GM21576 (cell line): ENCODE measurements around the gene PPFIBP1.
"Not testable (repeated sequence)": the region's sequence is repeated elsewhere in the genome, so short reads cannot be mapped to it uniquely, and the experiment has no call there.

Source experiments
- ATAC-seq: cut with Tn5 transposase; IDR thresholded peaks from one replicate; pipeline ENCODE4 v1.9.1; 2021; ENCODE audit warnings: mild to moderate bottlenecking, moderate library complexity; ENCODE audit not compliant: unreplicated experiment

Gene PPFIBP1

DNA sequence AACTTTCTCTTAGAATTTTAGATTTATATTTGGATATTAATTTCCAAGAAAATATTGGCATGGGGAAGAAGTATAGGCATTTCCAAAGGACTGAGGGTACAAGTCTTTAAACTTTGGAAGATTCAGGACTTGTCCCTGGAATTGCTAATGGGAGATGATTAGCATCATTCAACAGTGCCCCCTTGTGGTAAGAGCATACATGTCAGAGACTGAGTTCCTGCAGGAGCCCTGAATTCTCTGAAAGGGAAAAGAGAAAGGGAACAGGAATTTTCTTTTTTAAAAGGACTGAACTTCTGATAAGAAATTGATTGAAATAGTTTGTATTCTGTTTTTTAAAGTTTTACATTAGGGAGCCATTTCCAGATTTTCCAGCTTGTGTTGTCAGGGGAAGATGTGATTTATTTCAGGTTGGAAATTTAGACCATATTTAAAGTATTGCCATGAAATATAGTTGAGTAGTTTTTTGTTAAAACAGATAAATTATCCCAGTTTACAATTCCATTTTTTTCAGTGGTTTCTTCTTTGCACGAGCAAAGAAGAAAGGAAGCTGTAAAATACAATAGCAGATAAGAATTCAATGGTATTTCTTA lies 128.3 kb downstream of the PPFIBP1 start:
- ATAC-seq = no peak

GRCh38 chr12:27653661-27654060 lies 129.7 kb downstream of the PPFIBP1 start:
- ATAC-seq = no peak

- ATAC-seq = not testable (repeated sequence)
Observed at GRCh38 chr12:27655476-27655875, 131.5 kb downstream of the PPFIBP1 start.

- no peak for ATAC-seq
Observed at GRCh38 chr12:27657296-27657695, 133.3 kb downstream of the PPFIBP1 start.

GRCh38 chr12:27665704-27666103 lies 141.7 kb downstream of the PPFIBP1 start:
- ATAC-seq = no peak

GRCh38 chr12:27666510-27666909 lies 142.5 kb downstream of the PPFIBP1 start:
- ATAC-seq = no peak

GRCh38 chr12:27667540-27667939 lies 143.5 kb downstream of the PPFIBP1 start:
- no peak for ATAC-seq

DNA sequence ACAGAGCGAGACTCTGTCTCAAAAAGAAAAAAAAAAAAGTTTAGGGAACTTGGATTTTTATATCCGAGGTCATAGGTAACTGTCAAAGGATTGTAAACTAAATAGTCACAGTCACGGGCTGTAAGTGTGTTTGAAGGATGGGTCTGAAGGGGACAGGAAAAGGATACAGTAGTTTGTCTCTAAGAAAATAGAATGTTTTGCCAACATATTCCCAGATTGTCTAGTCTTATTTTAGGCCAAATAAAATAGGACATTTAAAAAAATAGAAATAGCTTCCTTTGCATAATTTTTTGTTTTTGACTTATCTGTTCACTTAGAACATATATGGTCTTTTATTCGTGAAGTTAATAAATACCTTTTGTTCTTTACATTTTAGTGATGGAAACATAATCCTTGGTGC lies 148.0 kb downstream of the PPFIBP1 start:
- no peak for ATAC-seq

- no peak for ATAC-seq
Observed at GRCh38 chr12:27672643-27673042, 148.6 kb downstream of the PPFIBP1 start.

- no peak for ATAC-seq
Observed at GRCh38 chr12:27673101-27673718, 149.2 kb downstream of the PPFIBP1 start.

DNA sequence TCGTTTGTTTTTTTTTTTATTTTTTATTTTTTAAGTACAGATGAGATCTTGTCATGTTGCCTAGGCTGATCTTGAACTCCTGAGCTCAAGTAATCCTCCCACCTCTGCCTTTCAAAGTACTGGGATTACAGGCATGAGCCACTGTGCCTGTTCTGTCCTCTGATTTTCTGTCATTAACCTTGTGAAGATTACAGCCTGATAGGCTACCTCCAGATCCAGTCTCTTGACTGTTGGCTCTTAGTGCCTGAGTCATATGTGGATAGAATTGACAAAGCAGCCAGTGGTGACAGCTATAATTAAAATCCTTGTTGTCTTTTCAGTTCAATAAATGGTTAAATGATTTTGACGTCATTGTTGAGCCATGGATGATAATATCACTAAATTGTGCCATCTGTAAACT lies 151.0 kb downstream of the PPFIBP1 start:
- ATAC-seq = no peak

DNA sequence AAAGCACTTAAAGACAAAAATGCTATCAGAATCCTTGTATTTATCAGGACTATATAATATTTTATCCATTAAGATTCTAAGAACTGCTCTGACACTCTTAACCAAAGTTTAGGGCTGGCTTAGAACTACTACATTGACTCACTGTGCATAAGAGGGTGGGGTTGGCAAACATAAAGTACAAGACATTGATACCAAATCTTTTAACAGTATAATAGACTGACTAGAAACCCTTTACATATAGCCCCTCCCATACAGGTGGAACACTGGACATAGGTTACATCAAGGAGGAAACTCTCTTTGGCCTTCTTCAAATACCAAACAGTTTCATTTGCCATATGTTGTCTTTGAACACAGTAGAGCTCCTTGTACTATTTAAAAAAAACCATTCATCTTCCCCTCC lies 156.6 kb downstream of the PPFIBP1 start:
- ATAC-seq = no peak

DNA sequence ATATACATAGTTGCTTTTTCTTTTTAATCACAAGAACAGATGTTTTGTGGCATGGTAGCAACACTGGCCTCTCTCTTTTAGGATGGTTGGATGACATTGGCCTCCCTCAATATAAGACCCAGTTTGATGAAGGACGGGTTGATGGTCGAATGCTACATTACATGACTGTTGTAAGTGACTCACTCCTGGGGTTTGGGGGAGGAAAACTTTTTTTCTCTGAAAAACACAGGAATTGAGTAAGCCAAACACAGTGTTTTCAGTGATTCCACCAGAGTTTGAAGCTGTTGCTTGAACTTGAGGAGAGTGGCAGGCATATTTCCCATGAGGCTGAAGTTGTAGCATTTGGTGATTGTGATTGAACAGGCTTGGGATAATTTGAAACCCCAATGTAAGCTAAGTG lies 158.5 kb downstream of the PPFIBP1 start:
- no peak for ATAC-seq

- no peak for ATAC-seq
Observed at GRCh38 chr12:27685274-27685673, 161.3 kb downstream of the PPFIBP1 start.

DNA sequence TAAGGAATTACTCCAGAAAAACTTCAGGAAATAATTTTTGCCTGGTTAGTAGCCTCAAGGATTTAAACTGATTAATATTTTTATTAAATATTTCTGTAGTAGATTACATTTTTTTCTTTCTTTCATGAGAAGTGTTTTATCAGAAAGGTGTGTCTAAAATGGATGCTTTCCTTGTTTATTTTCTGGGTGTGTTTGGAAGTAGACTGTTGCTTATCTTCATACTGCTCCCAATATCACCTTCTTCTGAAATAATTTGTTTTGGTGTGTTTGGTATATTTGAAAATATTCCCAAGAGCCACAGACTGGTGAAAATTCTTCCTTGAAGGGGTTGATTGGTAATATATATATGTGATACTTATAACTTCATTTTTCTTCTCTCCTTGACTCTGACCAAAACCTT lies 162.1 kb downstream of the PPFIBP1 start:
- ATAC-seq = no peak

DNA sequence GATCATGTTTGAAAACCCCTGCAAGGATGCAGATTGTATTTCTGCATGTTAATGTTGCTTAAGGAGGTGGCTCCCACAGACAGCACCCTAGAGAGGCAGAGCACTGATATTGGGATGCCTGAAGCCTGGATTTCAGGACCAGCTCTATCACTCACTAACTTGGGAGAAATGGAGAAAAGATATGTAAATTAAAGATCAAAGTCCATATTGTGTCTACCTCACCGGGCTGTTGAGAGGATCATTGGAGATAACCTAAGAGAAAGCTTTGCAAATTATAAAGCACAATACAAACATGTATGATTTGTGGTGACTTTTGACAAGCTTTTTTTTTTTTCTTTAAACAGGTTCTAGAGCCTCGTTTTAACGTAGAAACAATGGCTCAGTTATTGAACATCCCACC lies 164.7 kb downstream of the PPFIBP1 start:
- no peak for ATAC-seq

DNA sequence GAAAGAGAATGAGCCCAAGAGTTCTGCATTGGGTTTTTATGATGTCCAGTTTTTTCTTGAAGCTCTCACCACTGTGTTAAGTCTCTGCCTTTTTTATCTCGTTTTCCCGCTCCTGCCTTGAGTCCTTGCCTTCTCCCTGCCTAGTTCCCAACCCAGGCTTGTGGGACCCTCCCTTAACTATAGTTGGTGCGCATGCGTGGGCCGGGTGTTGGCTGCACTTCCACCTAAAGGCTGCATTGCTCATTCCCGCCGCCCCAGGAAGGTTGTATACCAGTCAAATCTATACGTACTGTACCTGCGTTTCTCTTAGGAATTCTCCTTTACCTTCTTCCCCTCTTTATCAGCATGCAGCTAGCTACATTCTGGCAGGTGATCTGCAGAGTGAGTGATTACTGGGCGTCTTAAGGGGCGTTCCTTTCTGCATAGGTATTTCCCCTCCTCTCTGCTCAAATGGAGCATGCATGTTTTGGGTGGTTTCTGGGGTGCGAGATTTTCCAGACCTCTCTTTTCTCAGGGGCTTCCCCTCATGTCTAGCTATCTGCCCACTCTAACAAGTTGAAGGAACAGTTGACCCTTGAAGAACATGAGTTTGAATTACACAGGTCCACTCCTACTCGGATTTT lies 165.7 kb downstream of the PPFIBP1 start:
- ATAC-seq = no peak

- no peak for ATAC-seq
Observed at GRCh38 chr12:27693403-27693802, 169.4 kb downstream of the PPFIBP1 start.

DNA sequence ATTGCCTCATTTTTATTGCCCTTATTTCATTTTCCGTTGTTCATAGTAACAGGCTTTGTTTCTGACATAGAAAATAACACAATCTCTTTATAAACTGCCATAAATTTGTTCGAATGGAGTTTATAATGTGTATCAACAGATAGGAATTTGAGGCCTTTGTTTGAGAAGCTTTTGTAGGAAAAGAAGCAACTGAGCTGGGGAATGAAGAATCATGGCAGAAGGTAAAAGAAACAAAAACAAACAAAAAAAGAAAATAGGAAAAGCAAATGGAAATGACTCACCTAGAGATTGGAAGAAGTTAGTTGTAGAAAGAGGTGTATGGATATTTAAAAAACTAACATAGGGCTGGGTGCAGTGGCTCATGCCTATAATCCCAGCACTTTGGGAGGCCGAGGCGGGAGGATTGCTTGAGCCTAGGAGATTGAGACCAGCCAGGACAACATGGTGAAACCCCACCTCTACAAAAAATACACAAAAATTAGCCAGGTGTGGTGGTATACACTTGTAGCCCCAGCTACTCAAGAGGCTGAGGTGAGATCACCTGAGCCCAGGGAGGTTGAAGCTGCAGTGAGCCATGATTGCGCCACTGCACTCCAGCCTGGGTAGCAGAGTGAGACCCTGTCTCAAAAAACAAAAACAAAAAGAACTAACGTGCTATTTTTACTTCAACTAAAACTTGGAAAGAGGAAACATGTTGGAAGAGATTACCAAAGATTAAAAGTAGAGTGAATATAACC lies 171.7 kb downstream of the PPFIBP1 start:
- ATAC-seq = no peak

GRCh38 chr12:27696293-27696652 lies 172.3 kb downstream of the PPFIBP1 start, which contains the start of gene REP15:
Gene REP15, plus strand, starts transcription at chr12:27696447. Its CDS starts 116 bp downstream, at chr12:27696563.
- no peak for ATAC-seq

DNA sequence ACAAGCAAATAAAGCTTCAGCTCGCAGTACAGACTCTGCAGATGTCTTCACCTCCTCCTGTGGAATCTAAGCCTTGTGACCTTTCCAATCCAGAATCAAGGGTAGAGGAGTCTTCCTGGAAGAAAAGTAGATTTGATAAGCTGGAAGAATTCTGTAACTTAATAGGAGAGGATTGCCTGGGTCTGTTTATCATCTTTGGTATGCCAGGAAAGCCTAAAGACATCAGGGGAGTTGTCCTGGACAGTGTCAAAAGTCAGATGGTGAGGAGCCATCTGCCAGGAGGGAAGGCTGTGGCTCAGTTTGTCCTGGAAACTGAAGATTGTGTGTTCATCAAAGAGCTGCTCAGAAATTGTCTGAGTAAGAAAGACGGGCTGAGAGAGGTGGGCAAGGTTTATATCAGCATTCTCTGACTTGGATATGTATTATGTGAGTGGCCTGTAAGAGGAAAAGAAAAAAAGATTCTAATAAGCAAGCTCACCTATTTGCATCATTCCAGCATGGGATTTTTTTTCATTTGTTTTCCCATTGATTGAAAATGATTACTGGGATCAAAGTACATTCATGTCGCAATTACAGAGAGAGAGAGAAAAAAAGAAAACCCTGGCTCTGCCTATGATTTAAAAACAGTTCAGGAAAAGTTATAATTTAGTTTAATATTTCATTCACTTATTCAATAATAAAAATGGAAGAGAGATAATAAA lies 173.0 kb downstream of the PPFIBP1 start:
- ATAC-seq = no peak
